B cell (primary cell): ENCODE results near the gene NKX1-2. TPM values are rescaled to one million over a fixed set of nuclear protein-coding genes. Genes with fewer than 3 reads are reported as not detected.

Source experiments
- ATAC-seq: fragments of 200-7000 bp; cut with Tn5 transposase; one replicate; pipeline ENCODE4 v1.10.0; 2021; ENCODE audit warnings: low read depth, mild to moderate bottlenecking, moderate number of reproducible peaks, moderate library complexity
- CTCF ChIA-PET: fragments of 350-600 bp; sonication (Branson Sonifier 250); formaldehyde crosslinking; loops from one replicate; lab custom pipeline; 2021; ENCODE audit warnings: antibody characterized with exemption, inconsistent platforms; lab: Charles Lee
- POLR2A ChIA-PET: fragments of 350-600 bp; sonication (Branson Sonifier 250); formaldehyde crosslinking; loops from one replicate; lab custom pipeline; 2021; ENCODE audit warnings: antibody characterized with exemption; lab: Charles Lee
- DNase-seq: peaks from one replicate; pipeline ENCODE4 v3.0.0; 2013
- H2AFZ ChIP-seq: 2 replicates; pipeline ENCODE4 v1.6.1; 2012; ENCODE audit warnings: mild to moderate bottlenecking, low read depth, low read length; ENCODE audit not compliant: insufficient read depth, poor library complexity, severe bottlenecking
- H3K27ac ChIP-seq, 2 donors: 1 replicate in 1 of 2; 2 replicates in 1 of 2; pipeline ENCODE4 v1.5.1; 2012 to 2013; ENCODE audit warnings: low read length in 2 of 2, mild to moderate bottlenecking in 2 of 2, moderate library complexity in 1 of 2
- H3K27me3 ChIP-seq, 4 experiments: fragments of 200-600 bp in 1 of 4; sonication (generic) in 1 of 4; replicated peaks in 1 of 4; 1 replicate in 2 of 4; 2 replicates in 2 of 4; pipeline versions ENCODE4 v1.6.1 to v1.7.0; 2013 to 2016; ENCODE audit warnings: low read length in 3 of 4, mild to moderate bottlenecking in 2 of 4, mixed read lengths in 1 of 4, moderate library complexity in 1 of 4; ENCODE audit not compliant: insufficient read depth in 4 of 4, control insufficient read depth in 3 of 4; ENCODE audit errors: control extremely low read depth in 1 of 4
- H3K36me3 ChIP-seq, 2 experiments: replicated peaks in 1 of 2; 1 replicate in 1 of 2; 2 replicates in 1 of 2; pipeline versions ENCODE4 v1.6.1 to v1.7.1; 2013; ENCODE audit warnings: low read length in 1 of 2; ENCODE audit not compliant: insufficient read depth in 2 of 2, control insufficient read depth in 1 of 2; ENCODE audit errors: control extremely low read depth in 1 of 2, extremely low read depth in 1 of 2
- H3K4me1 ChIP-seq, 2 donors: fragments of 200-600 bp in 1 of 2; sonication (generic) in 1 of 2; 1 replicate in 1 of 2; 2 replicates in 1 of 2; pipeline versions ENCODE4 v1.5.1 to v1.6.1; 2013 to 2017; ENCODE audit warnings: low read length in 2 of 2; ENCODE audit not compliant: control insufficient read depth in 2 of 2, insufficient read depth in 2 of 2
- H3K4me2 ChIP-seq: replicated peaks from 2 replicates; pipeline ENCODE3; 2012; ENCODE audit warnings: mild to moderate bottlenecking, low read depth, low read length; ENCODE audit not compliant: poor library complexity, severe bottlenecking
- H3K4me3 ChIP-seq, 5 experiments: fragments of 200-600 bp in 1 of 5; sonication (generic) in 1 of 5; 1 replicate in 3 of 5; 2 replicates in 2 of 5; pipeline versions ENCODE4 v1.5.1 to v1.7.0; 2011 to 2016; ENCODE audit warnings: low read length in 4 of 5, mild to moderate bottlenecking in 4 of 5, low read depth in 2 of 5, control low read depth in 1 of 5, moderate library complexity in 1 of 5; ENCODE audit not compliant: insufficient read depth in 1 of 5; ENCODE audit errors: control extremely low read depth in 1 of 5, extremely low read depth in 1 of 5
- H3K79me2 ChIP-seq: fragments of 200-600 bp; sonication (generic); one replicate; pipeline ENCODE4 v1.6.0; 2016; ENCODE audit warnings: low read length; ENCODE audit not compliant: control insufficient read depth, insufficient read depth
- H3K9ac ChIP-seq: fragments of 200-600 bp; sonication (generic); 2 replicates; pipeline ENCODE4 v1.6.1; 2017; ENCODE audit warnings: mild to moderate bottlenecking, low read length, moderate library complexity
- H3K9me3 ChIP-seq, 3 donors: one replicate each; pipeline versions ENCODE4 v1.6.1 to v1.7.1; 2013; ENCODE audit warnings: low read length in 2 of 3; ENCODE audit not compliant: control insufficient read depth in 2 of 3, insufficient read depth in 1 of 3; ENCODE audit errors: control extremely low read depth in 1 of 3
- H4K20me1 ChIP-seq: 2 replicates; pipeline ENCODE4 v1.6.0; 2012; ENCODE audit warnings: mild to moderate bottlenecking, low read length; ENCODE audit not compliant: insufficient read depth, control insufficient read depth, poor library complexity, severe bottlenecking
- H3K27ac Mint-ChIP-seq: one replicate; pipeline ENCODE4 v1.8.0; 2021; ENCODE audit warnings: mixed read lengths
- H3K27me3 Mint-ChIP-seq: one replicate; pipeline ENCODE4 v1.8.0; 2021; ENCODE audit warnings: mixed read lengths
- H3K4me1 Mint-ChIP-seq: one replicate; pipeline ENCODE4 v1.8.0; 2021; ENCODE audit warnings: mixed read lengths
- H3K4me3 Mint-ChIP-seq: one replicate; pipeline ENCODE4 v1.8.0; 2021; ENCODE audit warnings: mixed read lengths
- H3K9me3 Mint-ChIP-seq: one replicate; pipeline ENCODE4 v1.8.0; 2022; ENCODE audit warnings: mixed read lengths; ENCODE audit not compliant: insufficient read depth
- EZH2 ChIP-seq: IDR thresholded peaks from 2 replicates; pipeline ENCODE4 v1.6.1; 2012; ENCODE audit warnings: borderline replicate concordance, low read depth, mild to moderate bottlenecking, moderate library complexity, low read length; ENCODE audit not compliant: insufficient read depth, poor library complexity, severe bottlenecking
- WGBS: methylation state at CpG from one replicate; pipeline ENCODE4 v1.1.5; 2013; ENCODE audit warnings: missing lambda C conversion rate; ENCODE audit not compliant: insufficient coverage; 5-methylcytosine and 5-hydroxymethylcytosine counted together
- intact Hi-C: fragments of 100-400 bp; cut with micrococcal nuclease; formaldehyde crosslinking; loops from one replicate; pipeline ENCODE4 v1.10.0; 2022
- polyA plus RNA-seq: library from polyadenylated mRNA; depleted of rRNA; stranded (reverse); fragments of >200 nt; gene quantifications from 2 replicates; pipeline ENCODE4 v1.2.3, GENCODE V29; 2012
- total RNA-seq, 2 donors: library from RNA; stranded (reverse); fragments of 120-200 nt in 1 of 2; gene quantifications; 1 replicate in 1 of 2; 2 replicates in 1 of 2; pipeline versions ENCODE4 v1.2.3 to v1.2.4, GENCODE V29; 2013 to 2022
- TF ChIP-seq, protein P1 (sequence below): fragments of 200-600 bp; IDR thresholded peaks from one replicate; pipeline ENCODE4 v1.8.0; 2022; ENCODE audit warnings: antibody characterized with exemption, mild to moderate bottlenecking

The NKX1-2 gene
- total and polyA plus RNA-seq, 2 donors (not counting 1 experiment from before 2014, with no cell fraction given): not detected

DNA sequence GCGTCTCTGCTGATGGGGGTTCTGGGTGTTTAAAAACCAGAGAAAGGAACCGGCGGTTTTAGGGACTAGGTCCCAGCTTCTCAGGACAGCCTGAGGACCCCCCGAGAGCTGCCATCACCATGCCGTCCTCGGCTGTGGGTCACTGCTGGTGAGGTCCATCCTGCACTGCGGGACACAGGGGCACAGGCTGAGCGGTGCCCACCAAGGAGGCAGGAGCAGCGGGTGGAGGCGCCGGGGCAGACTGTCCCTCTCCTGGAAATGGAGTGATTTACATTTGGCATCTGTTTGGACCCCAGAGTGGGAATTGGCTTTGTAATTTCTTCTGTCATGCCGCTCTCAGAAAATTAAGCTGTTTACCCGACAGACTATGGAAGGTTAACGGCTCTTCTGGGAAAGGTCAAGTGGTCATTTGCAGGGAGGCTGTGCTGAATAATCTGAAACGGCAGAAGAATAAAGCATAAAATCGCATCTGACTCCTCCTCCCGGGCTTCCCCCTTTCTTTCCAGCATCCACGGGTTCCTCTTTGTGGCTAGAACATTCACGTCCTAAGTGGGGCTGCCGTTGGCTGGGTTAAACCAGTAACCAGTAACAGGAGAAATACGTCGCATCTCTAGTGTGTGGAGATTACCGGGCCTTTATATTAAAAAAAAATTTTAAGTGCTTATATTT is 43.5 kb upstream of the NKX1-2 start:
- Histone ChIP-seq H3K36me3 (peaks cover 3 to 5% of the 10 kb centered on the region in 2 experiments), H3K79me2 (no peaks in the 10 kb centered on the region), H4K20me1 (no peaks in the 10 kb centered on the region), H3K9ac (no peak overlapping the region), H3K27ac (no peak overlapping the region), H3K9me3 (no peaks in the 10 kb centered on the region), H3K4me1 (no peaks in the 10 kb centered on the region), H3K4me3 (no peak overlapping the region), H3K4me2 (peak overlapping the region; percentile 66), H2AFZ (no peak overlapping the region), H3K27me3 (peaks cover 0 to 3% (median 0%) of the 10 kb centered on the region in 4 experiments)
- no peak for ATAC-seq
- Mint-ChIP-seq H3K4me1 (peaks cover 1% of the 10 kb centered on the region), H3K27ac (no peak overlapping the region), H3K4me3 (no peak overlapping the region), H3K9me3 (no peaks in the 10 kb centered on the region), H3K27me3 (no peaks in the 10 kb centered on the region)
- ChIA-PET POLR2A (no interaction called here), CTCF (no interaction called here)
- intact Hi-C loops: no loop called here
- no peak for DNase-seq
- no peak for TF ChIP-seq EZH2
- TF ChIP-seq, protein P1, sequence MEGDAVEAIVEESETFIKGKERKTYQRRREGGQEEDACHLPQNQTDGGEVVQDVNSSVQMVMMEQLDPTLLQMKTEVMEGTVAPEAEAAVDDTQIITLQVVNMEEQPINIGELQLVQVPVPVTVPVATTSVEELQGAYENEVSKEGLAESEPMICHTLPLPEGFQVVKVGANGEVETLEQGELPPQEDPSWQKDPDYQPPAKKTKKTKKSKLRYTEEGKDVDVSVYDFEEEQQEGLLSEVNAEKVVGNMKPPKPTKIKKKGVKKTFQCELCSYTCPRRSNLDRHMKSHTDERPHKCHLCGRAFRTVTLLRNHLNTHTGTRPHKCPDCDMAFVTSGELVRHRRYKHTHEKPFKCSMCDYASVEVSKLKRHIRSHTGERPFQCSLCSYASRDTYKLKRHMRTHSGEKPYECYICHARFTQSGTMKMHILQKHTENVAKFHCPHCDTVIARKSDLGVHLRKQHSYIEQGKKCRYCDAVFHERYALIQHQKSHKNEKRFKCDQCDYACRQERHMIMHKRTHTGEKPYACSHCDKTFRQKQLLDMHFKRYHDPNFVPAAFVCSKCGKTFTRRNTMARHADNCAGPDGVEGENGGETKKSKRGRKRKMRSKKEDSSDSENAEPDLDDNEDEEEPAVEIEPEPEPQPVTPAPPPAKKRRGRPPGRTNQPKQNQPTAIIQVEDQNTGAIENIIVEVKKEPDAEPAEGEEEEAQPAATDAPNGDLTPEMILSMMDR: no peak
- 66% methylated on average over 17 of the region's 23 CpGs for WGBS

DNA sequence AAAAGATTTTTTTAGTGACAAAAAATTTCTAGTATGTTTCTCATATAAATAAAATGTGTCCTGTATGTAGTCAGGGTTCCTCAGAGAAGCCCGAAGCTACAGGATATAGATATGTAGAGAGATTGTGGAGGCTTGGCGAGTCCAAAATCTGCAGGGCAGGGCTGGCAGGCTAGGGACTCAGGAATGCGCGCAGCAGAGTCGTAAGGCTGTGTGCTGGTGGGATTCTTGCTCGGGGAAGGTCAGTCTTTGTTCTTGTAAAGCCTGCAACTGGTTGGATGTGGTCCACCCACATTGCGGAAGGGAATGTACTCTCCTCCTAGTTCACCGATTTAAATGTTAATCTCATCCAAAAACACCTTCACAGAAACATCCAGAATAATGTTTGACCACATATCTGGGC is 42.4 kb upstream of the NKX1-2 start:
- no peaks in the 10 kb centered on the region for H3K79me2 ChIP-seq
- ATAC-seq: no peak
- H3K27me3 ChIP-seq: peaks cover 0 to 3% (median 0%) of the 10 kb centered on the region in 4 experiments
- Mint-ChIP-seq H3K9me3 (no peaks in the 10 kb centered on the region), H3K27ac (no peak overlapping the region), H3K27me3 (no peaks in the 10 kb centered on the region), H3K4me1 (peaks cover 1% of the 10 kb centered on the region), H3K4me3 (no peak overlapping the region)
- 97% methylated on average over 8 of the region's 8 CpGs for WGBS
- ChIA-PET CTCF (no interaction called here), POLR2A (no interaction called here)
- TF ChIP-seq EZH2: no peak
- no peak overlapping the region for H3K4me3 ChIP-seq
- intact Hi-C loops: no loop called here
- peaks cover 0 to 4% (median 0%) of the 10 kb centered on the region in 3 donors for H3K9me3 ChIP-seq
- no peak overlapping the region for H3K27ac ChIP-seq
- DNase-seq: no peak
- no peak overlapping the region for H3K4me2 ChIP-seq
- peaks cover 5 to 13% of the 10 kb centered on the region in 2 experiments for H3K36me3 ChIP-seq
- H4K20me1 ChIP-seq: no peaks in the 10 kb centered on the region
- H3K4me1 ChIP-seq: no peaks in the 10 kb centered on the region
- H3K9ac ChIP-seq: no peak overlapping the region
- no peak overlapping the region for H2AFZ ChIP-seq
